K562 (cell line): ENCODE measurements around the gene GULP1. TPM values are rescaled to one million over a fixed set of nuclear protein-coding genes. Genes with fewer than 3 reads are reported as not detected.

Experiments used
- ATAC-seq: fragments of 200-7000 bp; cut with Tn5 transposase; 3 replicates; pipeline ENCODE4 v1.9.1; 2020; ENCODE audit warnings: moderate library complexity
- BruUV-seq: library from RNA; stranded (reverse); fragments of 400-500 nt; replicated peaks from 2 replicates; lab custom pipeline; 2021; lab: Mats Ljungman, UMichigan
- CTCF ChIA-PET: fragments of 300-600 bp; formaldehyde crosslinking; extraction: SDS; loops from one replicate; lab custom pipeline; 2021; ENCODE audit warnings: low intra/inter-chr PET ratio; lab: Yijun Ruan, JAX
- POLR2A ChIA-PET: fragments of 300-600, 350-650 bp; sonication (Branson Sonifier 250); formaldehyde crosslinking; extraction: SDS; loops from one replicate; lab custom pipeline; 2021; ENCODE audit warnings: antibody characterized with exemption, inconsistent platforms; lab: Yijun Ruan, JAX
- DNase-seq, 4 experiments: peaks; one replicate each; pipeline versions ENCODE4 v3.0.0 to v3.0.0-alpha.2; 2011 to 2018; ENCODE audit warnings: low spot score in 3 of 4, mixed read lengths in 3 of 4; ENCODE audit errors: extremely low read depth in 1 of 4
- FAIRE-seq: peaks from 2 replicates; lab custom pipeline; 2011; peaks lifted over from hg19 to GRCh38; lab: Jason Lieb, UNC
- H2AFZ ChIP-seq: 2 replicates; pipeline ENCODE4 v1.6.0; 2011; ENCODE audit warnings: low read depth, low read length, control low read depth, inconsistent platforms
- H3K27ac ChIP-seq: fragments of 200-600 bp; 3 replicates; pipeline ENCODE4 v1.8.0; 2011; ENCODE audit warnings: low read depth, mild to moderate bottlenecking, control low read depth, inconsistent platforms, low read length, moderate library complexity, mixed read lengths; ENCODE audit errors: extremely low read depth
- H3K27me3 ChIP-seq, 2 experiments: fragments of 300-600 bp in 1 of 2; 2 replicates in 1 of 2; 3 replicates in 1 of 2; pipeline versions ENCODE4 v1.6.0 to v1.8.0; 2011; ENCODE audit warnings: inconsistent platforms in 2 of 2, low read length in 2 of 2, mild to moderate bottlenecking in 1 of 2, mixed read lengths in 1 of 2, moderate library complexity in 1 of 2; ENCODE audit not compliant: control insufficient read depth in 2 of 2, insufficient read depth in 2 of 2
- H3K36me3 ChIP-seq: fragments of 300-600 bp; 3 replicates; pipeline ENCODE4 v1.8.0; 2011; ENCODE audit warnings: mild to moderate bottlenecking, low read length, inconsistent platforms; ENCODE audit not compliant: control insufficient read depth, insufficient read depth
- H3K4me1 ChIP-seq, 2 experiments: fragments of 200-600 bp in 1 of 2; replicated peaks in 1 of 2; 2 replicates in 1 of 2; 3 replicates in 1 of 2; pipeline versions ENCODE4 v1.5.1 to v1.8.0; 2011; ENCODE audit warnings: inconsistent platforms in 2 of 2, low read length in 2 of 2, mild to moderate bottlenecking in 1 of 2, mixed read lengths in 1 of 2, moderate library complexity in 1 of 2; ENCODE audit not compliant: control insufficient read depth in 2 of 2, insufficient read depth in 2 of 2
- H3K4me2 ChIP-seq: 2 replicates; pipeline ENCODE4 v1.6.1; 2011; ENCODE audit warnings: low read length, control low read depth, inconsistent platforms, mixed read lengths; ENCODE audit not compliant: insufficient read depth
- H3K4me3 ChIP-seq: fragments of 200-600 bp; sonication (generic), shearing (Covaris generic); 2 replicates; pipeline ENCODE4 v1.5.1; 2016; ENCODE audit warnings: control low read depth, inconsistent platforms
- H3K79me2 ChIP-seq: fragments of 200-600 bp; 3 replicates; pipeline ENCODE4 v1.8.0; 2011; ENCODE audit warnings: low read length, inconsistent platforms; ENCODE audit not compliant: control insufficient read depth, insufficient read depth
- H3K9ac ChIP-seq, 2 experiments: 2 replicates each; pipeline versions ENCODE4 v1.6.0 to v1.6.1; 2011; ENCODE audit warnings: low read depth in 2 of 2, low read length in 2 of 2, control low read depth in 1 of 2, inconsistent platforms in 1 of 2, mild to moderate bottlenecking in 1 of 2, mixed read lengths in 1 of 2; ENCODE audit not compliant: insufficient read depth in 1 of 2
- H3K9me1 ChIP-seq: one replicate; pipeline ENCODE4 v1.6.0; 2011; ENCODE audit warnings: inconsistent platforms, mild to moderate bottlenecking, low read length, moderate library complexity; ENCODE audit not compliant: control insufficient read depth, insufficient read depth
- H3K9me3 ChIP-seq: replicated peaks from 2 replicates; pipeline ENCODE4 v1.5.1; 2011; ENCODE audit warnings: low read depth, low read length, inconsistent platforms; ENCODE audit not compliant: control insufficient read depth, insufficient read depth
- H4K20me1 ChIP-seq: replicated peaks from 2 replicates; pipeline ENCODE4 v1.6.1; 2011; ENCODE audit warnings: low read length, inconsistent platforms, mixed read lengths; ENCODE audit not compliant: control insufficient read depth, insufficient read depth
- FOXA3 ChIP-seq, 2 experiments: fragments of 450-650 bp in 1 of 2; sonication (generic) in 1 of 2; formaldehyde crosslinking; IDR thresholded peaks in 1 of 2; conservative IDR thresholded peaks in 1 of 2; 2 replicates each; pipeline versions ENCODE4 v1.4.0 to v1.8.0; 2020 to 2022; ENCODE audit warnings: mild to moderate bottlenecking in 2 of 2, missing genetic modification reagents in 1 of 2
- GTF2E2 ChIP-seq: fragments of 200-800 bp; sonication (Bioruptor generic); IDR thresholded peaks from 2 replicates; pipeline ENCODE4 v1.6.1; 2016; ENCODE audit warnings: missing genetic modification characterization, missing compliant biosample characterization
- HDAC3 ChIP-seq: fragments of 450-650 bp; IDR thresholded peaks from 2 replicates; pipeline ENCODE4 v1.6.1; 2018; ENCODE audit warnings: borderline replicate concordance, mild to moderate bottlenecking, moderate library complexity; ENCODE audit not compliant: partially characterized antibody
- HNRNPLL ChIP-seq: fragments of 200-400 bp; formaldehyde crosslinking; IDR thresholded peaks from 2 replicates; pipeline ENCODE4 v1.6.1; 2017; ENCODE audit warnings: low read length, low read depth, mild to moderate bottlenecking; ENCODE audit not compliant: poor library complexity, severe bottlenecking
- KLF13 ChIP-seq: fragments of 450-650 bp; IDR thresholded peaks from 2 replicates; pipeline ENCODE4 v1.6.1; 2016; ENCODE audit warnings: missing genetic modification characterization, low read depth, mild to moderate bottlenecking, missing compliant biosample characterization, moderate library complexity, borderline replicate concordance
- MTA1 ChIP-seq: fragments of 450-650 bp; IDR thresholded peaks from 2 replicates; pipeline ENCODE4 v1.6.1; 2017; ENCODE audit warnings: borderline replicate concordance
- THRB ChIP-seq: fragments of 450-650 bp; formaldehyde crosslinking; conservative IDR thresholded peaks from 2 replicates; pipeline ENCODE4 v1.4.0; 2022; ENCODE audit warnings: mild to moderate bottlenecking, missing genetic modification characterization
- ZNF174 ChIP-seq: fragments of 250-450 bp; sonication (Bioruptor Pico); IDR thresholded peaks from 2 replicates; pipeline ENCODE4 v1.4.0; 2020; ENCODE audit warnings: mild to moderate bottlenecking
- ZNF407 ChIP-seq: fragments of 450-650 bp; IDR thresholded peaks from 2 replicates; pipeline ENCODE4 v1.6.1; 2016; ENCODE audit warnings: low read depth
- WGBS: fragments of 100-300 bp; shearing (Covaris generic); methylation state at CpG from one replicate; pipeline ENCODE4 v1.1.6; 2016; ENCODE audit warnings: low coverage, mixed read lengths; ENCODE audit not compliant: insufficient coverage; ENCODE audit errors: missing lambda C conversion rate; 5-methylcytosine and 5-hydroxymethylcytosine counted together
- in situ Hi-C: fragments of 300-500 bp; cut with MboI; formaldehyde crosslinking; loops from 4 replicates; pipeline ENCODE4 v1.15.0; 2018; ENCODE audit warnings: inconsistent platforms, mixed read lengths
- intact Hi-C: fragments of 100-400 bp; cut with micrococcal nuclease; formaldehyde crosslinking; loops from 2 replicates; pipeline ENCODE4 v1.14.2; 2022
- polyA plus RNA-seq, 8 experiments: library from polyadenylated mRNA; depleted of rRNA in 4 of 8; stranded (reverse) in 5 of 8; unstranded in 3 of 8; fragments of >200 nt; fragmentation: Nextera tagmentation in 2 of 8; fragmentation: Illumina TruSeq in 1 of 8; extraction: Ambion mirVana in 2 of 8; extraction: Trizol in 1 of 8; gene quantifications; 2 replicates each; pipeline versions ENCODE4 v1.2.1 to v1.2.3, GENCODE V29; 2011 to 2014; ENCODE audit warnings: inconsistent platforms in 1 of 8, missing spikeins in 1 of 8
- total RNA-seq, 7 experiments: library from RNA; depleted of rRNA in 6 of 7; stranded (reverse); fragments of >200 nt in 6 of 7; fragmentation: Illumina TruSeq in 2 of 7; extraction: Trizol in 2 of 7; gene quantifications; 2 replicates each; pipeline versions ENCODE4 v1.2.1 to v1.2.3, GENCODE V29; 2011 to 2021; ENCODE audit warnings: low replicate concordance in 1 of 7

The GULP1 gene
- total and polyA plus RNA-seq, 9 of the 15 experiments (the other 6 are each of a cell fraction or from before 2014, with no cell fraction given): 8.5 to 25.3 (median 19.5) TPM

- DNase-seq: no peak
- no peak overlapping the region for H3K9ac ChIP-seq
- H3K4me1 ChIP-seq: no peaks in the 10 kb centered on the region
- CTCF ChIA-PET: no interaction called here
- no TSS peak for BruUV-seq
- no peak for FAIRE-seq
- no peaks in the 10 kb centered on the region for H3K9me3 ChIP-seq
- H3K4me2 ChIP-seq: no peak overlapping the region
- ATAC-seq: no peak
- POLR2A ChIA-PET: interaction anchor here (0.6 to 1.1 kb wide), 2 partner anchors 12 to 212 kb away, joined by 3 read pairs; no protein-coding TSS in a partner anchor
- H3K4me3 ChIP-seq: no peak overlapping the region
- 79% methylated on average over 3 of the region's 3 CpGs for WGBS
- H3K27ac ChIP-seq: no peak overlapping the region
- no peak overlapping the region for H2AFZ ChIP-seq
- in situ Hi-C loops: no loop called here
- H3K79me2 ChIP-seq: peaks cover 15% of the 10 kb centered on the region; the same call in 2 of the 3 replicates
- H4K20me1 ChIP-seq: no peaks in the 10 kb centered on the region
- intact Hi-C loops: no loop called here
- H3K36me3 ChIP-seq: peaks cover 10% of the 10 kb centered on the region; the same call in 1 of the 3 replicates
- TF ChIP-seq THRB (CRISPR knock-in tag) (no peak), GTF2E2 (tag) (no peak), MTA1 (no peak), HNRNPLL (no peak), ZNF407 (no peak), HDAC3 (no peak), KLF13 (tag) (no peak), FOXA3 (CRISPR knock-in tag; conservative IDR thresholded peaks at IDR 0.05 in 1 of 2, IDR thresholded peaks at IDR 0.05 in 1 of 2) (no peak), ZNF174 (no peak)
- TF ChIP-seq, all 486 proteins: peak for 0
- H3K27me3 ChIP-seq: no peaks in the 10 kb centered on the region
- no peaks in the 10 kb centered on the region for H3K9me1 ChIP-seq
Observed at GRCh38 chr2:188244383-188244782, 47.3 kb upstream of the GULP1 start.
